Measurements from ENCODE around the gene PEX7.
"Not testable (repeated sequence)": the region's sequence is repeated elsewhere in the genome, so short reads cannot be mapped to it uniquely, and the experiment has no call there.

The PEX7 gene

DNA sequence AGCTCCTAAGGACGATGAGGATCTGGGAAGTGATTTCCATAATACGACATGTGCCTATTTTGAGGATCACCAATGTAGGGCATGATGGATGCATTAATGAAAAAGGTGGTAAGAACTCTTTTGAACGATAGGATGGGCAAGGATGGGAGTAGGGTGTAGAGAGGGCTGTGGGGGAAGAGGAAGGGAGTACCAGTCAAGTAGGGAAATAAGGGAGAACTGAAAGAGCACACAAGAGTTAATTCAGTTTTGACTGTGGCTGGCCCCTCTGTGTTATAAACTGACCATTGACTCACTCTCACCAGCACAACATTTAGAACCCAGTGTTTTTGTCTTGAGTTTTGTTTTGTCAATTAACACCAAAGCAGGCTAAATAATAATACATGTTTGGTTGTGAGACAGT lies 132.7 kb downstream of the PEX7 start:
- no peak for DNase-seq

DNA sequence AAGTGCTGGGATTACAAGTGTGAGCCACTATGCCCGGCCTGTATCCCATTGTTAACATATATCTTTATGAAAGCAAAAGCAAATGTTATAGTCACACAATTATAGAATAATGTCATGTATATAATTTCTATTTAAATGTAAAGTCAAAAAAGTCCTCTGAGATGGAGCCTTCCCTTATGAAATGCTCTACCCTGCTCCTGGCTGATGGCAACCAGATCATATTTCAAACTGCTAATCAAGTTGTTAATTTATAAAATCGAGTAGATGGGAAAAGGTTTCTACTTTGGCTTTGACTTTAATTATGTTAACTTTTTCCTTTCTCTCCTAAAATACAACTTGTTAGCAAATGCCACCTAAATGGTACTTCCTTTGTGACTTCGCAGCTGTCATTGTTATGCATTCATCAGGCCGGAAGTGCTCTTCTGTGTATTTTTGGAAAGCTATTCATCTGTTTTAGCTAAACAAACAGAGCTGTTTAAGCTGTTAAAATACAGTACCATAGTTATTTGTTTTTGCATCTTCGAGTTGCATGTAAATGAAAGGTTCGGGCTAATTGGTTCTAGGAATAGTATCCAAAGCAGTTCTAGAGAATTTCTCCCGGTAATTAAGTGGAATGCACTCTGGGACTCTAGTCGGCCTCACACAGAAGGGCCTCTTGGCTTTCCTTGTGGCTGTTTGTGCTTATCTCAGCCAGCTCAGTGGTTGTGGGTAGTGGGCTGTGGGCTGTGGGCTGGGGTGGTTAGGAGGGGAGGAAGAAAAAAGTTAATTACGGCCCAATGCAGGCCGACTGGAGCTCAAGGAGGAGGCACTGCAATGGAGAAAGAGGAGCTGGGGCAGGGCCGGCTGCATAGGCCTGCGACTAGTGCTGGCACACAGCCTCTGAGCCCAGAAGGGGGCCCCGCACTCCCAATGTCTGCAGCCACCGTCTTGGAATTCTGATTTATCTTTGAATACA lies 134.5 kb downstream of the PEX7 start:
- DNase-seq: no peak

DNA sequence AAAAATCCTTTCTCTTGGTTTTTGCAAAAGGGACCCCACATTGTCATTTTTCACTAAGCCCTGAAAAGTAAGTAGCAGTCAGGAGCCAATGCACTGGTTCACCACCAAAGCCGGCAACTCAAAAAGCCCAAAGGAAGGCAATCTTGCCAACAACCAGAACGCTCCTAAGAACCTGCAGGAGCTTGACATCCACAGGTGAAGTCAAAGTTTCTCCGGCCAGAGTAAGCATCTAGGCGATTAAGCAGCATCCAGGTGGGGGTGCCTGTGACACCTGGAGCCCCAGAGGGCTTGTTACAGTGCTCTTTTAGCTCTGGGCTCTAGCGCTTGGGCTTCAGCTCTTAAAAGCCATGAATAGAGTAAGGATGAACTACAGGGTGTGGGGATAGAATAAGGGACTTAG lies 135.8 kb downstream of the PEX7 start:
- no peak for DNase-seq

DNA sequence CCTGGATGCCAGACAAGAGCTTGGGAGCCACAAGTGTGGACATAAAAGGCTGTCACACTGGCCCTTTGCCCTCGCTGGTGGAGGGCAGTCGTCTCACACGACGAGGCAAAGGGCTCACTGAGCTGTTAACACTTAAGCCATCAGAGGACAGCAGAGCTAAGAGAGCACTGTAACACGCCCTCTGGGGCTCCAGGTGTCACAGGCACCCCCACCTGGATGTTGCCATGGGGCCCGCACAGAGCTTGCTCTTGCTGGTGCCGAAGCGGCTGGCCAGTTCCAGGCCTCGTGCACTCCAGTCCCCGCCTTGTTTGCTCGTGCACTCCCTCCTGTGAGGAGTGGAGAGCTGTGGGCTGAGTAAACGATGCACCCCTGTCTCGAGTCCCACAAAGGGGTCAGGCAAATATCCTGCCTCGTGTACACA lies 137.1 kb downstream of the PEX7 start:
- DNase-seq: no peak

DNA sequence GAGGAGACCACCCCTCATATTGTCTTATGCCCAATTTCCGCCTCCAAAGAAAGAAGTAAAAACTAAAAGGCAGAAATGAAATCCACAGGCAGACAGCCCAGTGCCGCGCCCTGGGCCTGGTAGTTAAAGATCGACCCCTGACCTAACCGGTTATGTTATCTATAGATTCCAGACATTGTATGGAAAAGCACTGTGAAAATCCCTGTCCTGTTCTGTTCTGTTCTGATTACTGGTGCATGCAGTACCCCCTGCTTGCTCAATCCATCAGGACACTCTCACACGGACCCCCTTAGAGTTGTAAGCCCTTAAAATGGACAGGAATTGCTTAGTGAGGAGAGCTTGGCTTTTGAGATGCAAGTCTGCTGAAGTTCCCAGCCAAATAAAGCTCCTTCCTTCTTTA lies 137.5 kb downstream of the PEX7 start:
- not testable (repeated sequence) for DNase-seq

DNA sequence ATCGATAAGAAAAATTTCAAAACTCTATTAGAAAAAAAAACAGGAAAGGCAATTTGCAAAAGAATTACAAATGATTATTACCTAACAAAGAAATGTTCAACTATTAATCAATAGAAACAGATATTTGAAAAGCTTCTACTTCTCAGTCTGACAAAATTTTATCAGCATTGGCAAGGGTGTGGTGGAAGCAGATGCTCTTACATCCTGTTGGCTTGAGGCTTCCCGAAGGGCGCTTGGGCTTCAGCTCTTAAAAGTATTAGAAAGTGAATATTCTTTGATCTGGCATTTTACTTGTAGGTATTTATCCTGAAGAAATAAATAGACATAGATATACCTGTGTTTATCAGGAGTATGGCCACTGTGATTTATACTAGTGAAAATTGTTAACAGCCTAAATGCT lies 138.4 kb downstream of the PEX7 start:
- DNase-seq: no peak

DNA sequence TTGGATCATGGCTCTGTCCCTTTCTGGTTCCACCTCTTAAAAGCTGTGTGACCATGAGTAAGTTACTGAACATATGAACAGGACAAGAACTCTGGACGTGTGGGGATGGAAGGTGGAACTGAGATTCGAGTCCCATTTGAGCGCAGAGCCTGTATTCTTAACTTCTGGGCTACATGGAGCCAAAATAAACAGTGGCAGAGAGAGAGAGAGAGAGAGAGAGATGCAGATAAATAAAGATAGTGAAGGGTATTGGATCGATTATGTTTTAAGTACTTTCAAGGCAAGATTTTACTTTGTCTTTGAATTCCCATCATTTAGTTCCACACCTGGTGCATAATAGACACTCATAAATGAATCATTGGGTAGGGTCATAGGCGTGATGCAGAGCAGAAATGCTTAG lies 139.5 kb downstream of the PEX7 start:
- DNase-seq: no peak

DNA sequence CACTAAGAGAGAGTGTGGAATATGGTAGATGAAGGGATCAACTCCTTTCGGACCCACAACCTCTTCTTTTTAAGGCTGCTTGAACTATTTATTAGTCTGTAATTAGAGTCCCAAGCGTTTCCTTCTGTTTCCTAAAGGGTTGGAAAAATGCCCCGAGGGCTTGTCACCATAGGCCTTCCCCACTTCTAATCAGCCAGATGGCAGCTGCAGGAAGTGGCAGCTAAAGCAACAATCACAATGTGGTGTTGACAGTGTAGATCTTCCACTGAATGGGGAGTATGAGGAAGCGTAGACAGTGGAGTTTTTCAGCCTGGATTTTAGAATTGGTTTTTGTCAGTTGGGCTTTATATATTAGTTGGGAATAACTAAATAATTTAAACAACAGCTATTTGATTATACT lies 140.3 kb downstream of the PEX7 start:
- DNase-seq: no peak

DNA sequence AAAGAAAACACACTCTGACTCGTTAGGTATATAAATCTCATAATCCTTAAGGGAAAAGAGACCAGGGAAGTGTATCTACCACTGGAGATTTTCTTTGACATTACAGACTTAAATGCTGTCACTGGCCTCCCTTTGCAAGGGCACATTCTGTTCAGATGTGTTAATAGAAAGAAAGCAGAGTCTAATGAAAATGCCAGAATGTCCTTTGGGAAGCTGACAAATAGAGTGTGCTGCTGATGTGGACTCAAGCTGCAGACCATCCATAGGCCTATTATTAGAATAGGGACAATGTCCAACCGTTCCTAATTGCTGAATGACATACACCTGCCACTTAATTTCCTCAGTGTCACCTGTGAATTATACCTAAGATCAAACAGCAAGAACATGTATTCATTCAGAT lies 140.9 kb downstream of the PEX7 start:
- no peak for DNase-seq
